ENCODE data around the gene LMCD1. TPM values are rescaled to one million over a fixed set of nuclear protein-coding genes. Genes with fewer than 3 reads are reported as not detected.

Gene LMCD1
- total and polyA plus RNA-seq, 2 of the 4 experiments (the other 2 are of a cell fraction) = 50.0 to 53.8 TPM

DNA sequence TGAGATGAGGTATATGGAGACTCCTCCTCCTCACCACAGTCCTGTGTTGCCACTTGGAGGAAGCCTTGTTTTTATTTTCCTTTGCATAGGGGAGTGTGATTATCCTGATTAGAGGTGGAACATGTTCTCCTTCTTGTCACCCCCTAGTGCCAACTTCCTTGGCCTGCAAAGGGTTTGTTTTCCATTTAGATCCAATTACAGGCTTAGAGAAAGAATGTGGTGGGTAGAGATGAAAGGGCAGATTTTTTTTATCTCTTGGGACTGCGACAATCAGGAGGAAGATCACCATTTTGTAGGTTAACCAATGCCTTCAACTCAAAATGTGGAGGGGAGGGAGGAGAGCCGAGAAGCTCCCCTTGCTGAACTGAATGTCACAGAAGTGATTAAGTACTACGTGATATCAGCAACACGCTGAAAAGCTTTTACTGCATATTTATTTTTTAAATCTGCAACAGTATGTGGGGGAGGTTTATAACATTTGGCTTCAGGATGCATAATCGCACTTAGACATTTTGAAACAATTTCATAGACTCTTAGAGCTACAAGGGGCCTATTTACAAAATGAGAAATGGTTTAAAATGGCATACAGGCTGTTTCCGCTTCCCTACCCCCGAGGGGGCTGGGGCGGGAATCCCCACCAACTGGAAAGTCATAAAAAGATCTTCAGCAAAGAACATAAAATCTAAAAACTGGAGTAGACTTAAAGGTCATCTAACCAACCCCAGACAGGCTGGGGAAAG lies 2.4 kb downstream of the LMCD1 start:
- no peak overlapping the region for H2AFZ ChIP-seq (replicated peaks; ENCODE audit: low read length, poor library complexity)
- dilution Hi-C loops (cut with HindIII; ENCODE audit: low sequenced_read_pairs, unreplicated experiment) = no loop called here
- H3K27me3 ChIP-seq (ENCODE audit: control insufficient read depth, insufficient read depth, low read length) = no peaks in the 10 kb centered on the region
- peaks cover 28% of the 10 kb centered on the region for H3K4me1 ChIP-seq (ENCODE audit: control insufficient read depth, insufficient read depth, low read length)
- H3K27ac ChIP-seq (ENCODE audit: insufficient read depth, low read length) = peak overlapping the region; percentile 7; the same call in 1 of the 2 replicates
- peak overlapping the region; percentile 81 for H3K4me2 ChIP-seq (ENCODE audit: low read depth, low read length)
- peak overlapping the region in 1 of 2 experiments; percentile 29; a peak in 1 of 4 replicates for H4K8ac ChIP-seq (ENCODE audit: low read depth in 2 of 2, low read length in 2 of 2)
- H3K9ac ChIP-seq (ENCODE audit: low read depth, low read length) = no peak overlapping the region; the same call in 1 of the 2 replicates
- peaks cover 7 to 30% of the 10 kb centered on the region in 2 experiments for H3K79me1 ChIP-seq (ENCODE audit: low read depth in 1 of 2, low read length in 2 of 2)
- H3K56ac ChIP-seq (ENCODE audit: extremely low read depth, insufficient read depth, low read length) = no peak overlapping the region
- no CpG with 5 or more reads among the region's 8 CpGs for WGBS, 2 experiments (ENCODE audit: extremely low coverage in 2 of 2, insufficient read length in 1 of 2)
- H2BK15ac ChIP-seq (ENCODE audit: low read depth, low read length) = 0 out of 3 replicates have a peak overlapping the region, but pooled peaks have one; percentile 6
- no peak overlapping the region; the same call in 1 of the 2 replicates for H3K14ac ChIP-seq (replicated peaks; ENCODE audit: low read depth, low read length)
- H3K18ac ChIP-seq (ENCODE audit: low read depth, low read length) = peak overlapping the region; percentile 66; the same call in 1 of the 2 replicates
- H3K4ac ChIP-seq (ENCODE audit: low read depth, low read length) = peak overlapping the region; percentile 24; the same call in 1 of the 2 replicates
- H3K23ac ChIP-seq (ENCODE audit: low read depth, low read length) = peak overlapping the region; percentile 18; the same call in 1 of the 2 replicates
- BruUV-seq (replicated peaks) = no TSS peak
- peaks cover 2% of the 10 kb centered on the region; the same call in 1 of the 2 replicates for H3K36me3 ChIP-seq (ENCODE audit: control insufficient read depth, insufficient read depth, low read length)
- peak overlapping the region; percentile 30; the same call in 1 of the 2 replicates for H4K5ac ChIP-seq (ENCODE audit: low read depth, low read length)
- no peaks in the 10 kb centered on the region for H3K9me3 ChIP-seq (ENCODE audit: control insufficient read depth, insufficient read depth, low read length)
- no peak overlapping the region for H2AK5ac ChIP-seq (ENCODE audit: low read depth, low read length)
- H2AK9ac ChIP-seq (replicated peaks; ENCODE audit: low read depth, low read length, poor library complexity) = no peak overlapping the region
- ATAC-seq (ENCODE audit: low read depth) = no peak
- no peaks in the 10 kb centered on the region for H4K20me1 ChIP-seq (ENCODE audit: insufficient read depth, low read length)
- in situ Hi-C loops (cut with MboI; ENCODE audit: low sequenced_read_pairs) = no loop called here
- DNase-seq = no peak
- peak overlapping the region; percentile 20 for H2BK120ac ChIP-seq (ENCODE audit: low read depth, low read length)
- peaks cover 14% of the 10 kb centered on the region for H3K9me1 ChIP-seq (ENCODE audit: insufficient read depth, low read length)
- POLR2A ChIA-PET (ENCODE audit: unreplicated experiment) = interaction anchor here (1.0 kb wide), 1 partner anchor 60 kb away, joined by 3 read pairs; no protein-coding TSS in a partner anchor
- H2BK5ac ChIP-seq (ENCODE audit: low read depth, low read length, poor library complexity, severe bottlenecking) = peak overlapping the region; percentile 30
- peak overlapping the region; percentile 9; the same call in 1 of the 2 replicates for H2BK20ac ChIP-seq (ENCODE audit: low read depth, low read length)
- H4K91ac ChIP-seq (ENCODE audit: insufficient read depth, low read depth, low read length) = peak overlapping the region; percentile 34
- CTCF ChIA-PET = interaction anchor here (1.0 kb wide), 1 partner anchor 9 kb away, joined by 3 read pairs; no protein-coding TSS in a partner anchor
- intact Hi-C loops (cut with micrococcal nuclease) = loop anchor here (5.0 kb wide), 2 partner anchors 33 to 47 kb away; no protein-coding TSS in a partner anchor
- TF ChIP-seq RAD21 (IDR thresholded peaks at IDR 0.05; ENCODE audit: low read length) (no peak), MAFK (IDR thresholded peaks at IDR 0.05; ENCODE audit: low read depth, low read length) (no peak), RFX5 (IDR thresholded peaks at IDR 0.05; ENCODE audit: low read depth, low read length) (no peak), RCOR1 (IDR thresholded peaks at IDR 0.05; ENCODE audit: insufficient replicate concordance, low read length) (no peak), BHLHE40 (IDR thresholded peaks at IDR 0.05; ENCODE audit: low read depth, low read length) (no peak), POLR2A (IDR thresholded peaks at IDR 0.05; ENCODE audit: low read depth, low read length) (no peak)
- TF ChIP-seq, protein P1, sequence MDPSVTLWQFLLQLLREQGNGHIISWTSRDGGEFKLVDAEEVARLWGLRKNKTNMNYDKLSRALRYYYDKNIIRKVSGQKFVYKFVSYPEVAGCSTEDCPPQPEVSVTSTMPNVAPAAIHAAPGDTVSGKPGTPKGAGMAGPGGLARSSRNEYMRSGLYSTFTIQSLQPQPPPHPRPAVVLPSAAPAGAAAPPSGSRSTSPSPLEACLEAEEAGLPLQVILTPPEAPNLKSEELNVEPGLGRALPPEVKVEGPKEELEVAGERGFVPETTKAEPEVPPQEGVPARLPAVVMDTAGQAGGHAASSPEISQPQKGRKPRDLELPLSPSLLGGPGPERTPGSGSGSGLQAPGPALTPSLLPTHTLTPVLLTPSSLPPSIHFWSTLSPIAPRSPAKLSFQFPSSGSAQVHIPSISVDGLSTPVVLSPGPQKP (IDR thresholded peaks at IDR 0.05; ENCODE audit: borderline replicate concordance, low read depth, low read length) = no peak
- no peak overlapping the region for H3K4me3 ChIP-seq (ENCODE audit: insufficient read depth, low read depth, low read length)

Data from IMR-90 (cell line).